Hematopoietic multipotent progenitor cell treated with erythropoietin and hydrocortisone succinate and interleukin-3 and kit ligand, for 17 days (in vitro differentiated cells): ENCODE data around the gene TSPAN9.

Experiments used
- DNase-seq: peaks from one replicate; pipeline ENCODE4 v3.0.0-alpha.2; 2015; ENCODE audit warnings: low spot score

TSPAN9 gene

DNA sequence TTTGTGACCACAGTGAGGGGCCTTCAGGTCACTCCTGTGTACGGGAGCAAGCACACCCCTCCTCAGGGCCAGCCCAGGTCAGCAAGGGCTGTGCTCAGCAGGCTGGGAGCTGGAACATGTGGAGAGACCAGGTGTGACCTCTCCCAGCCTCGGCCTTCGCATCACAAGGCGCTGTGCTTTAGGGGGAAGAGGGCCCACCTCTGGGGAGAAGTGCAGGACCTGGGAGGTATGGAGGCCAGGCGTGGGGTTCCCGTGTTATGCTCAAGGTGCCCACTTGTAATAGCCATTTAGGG, 219.2 kb downstream of the TSPAN9 start:
- DNase-seq = no peak

DNA sequence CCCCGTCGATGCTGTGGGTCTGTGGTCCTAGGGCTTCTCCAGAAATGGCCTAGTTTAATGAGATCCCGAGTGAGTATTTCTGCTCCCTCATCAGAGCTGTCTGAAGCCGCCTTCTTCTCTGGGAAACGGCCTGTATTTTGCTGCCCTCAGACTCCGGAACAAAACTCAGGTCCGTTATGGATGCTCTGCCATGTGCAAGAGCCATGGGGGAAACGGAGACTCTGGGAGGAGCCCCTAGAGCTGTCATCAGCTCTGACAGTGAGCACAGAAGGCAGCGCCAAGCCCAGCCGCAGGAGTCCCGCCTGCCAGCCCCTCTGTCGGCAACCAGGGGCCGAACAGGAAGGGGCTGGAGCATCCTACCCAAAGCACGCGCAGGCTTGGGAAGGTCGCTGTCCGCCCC, 221.4 kb downstream of the TSPAN9 start:
- DNase-seq = no peak

DNA sequence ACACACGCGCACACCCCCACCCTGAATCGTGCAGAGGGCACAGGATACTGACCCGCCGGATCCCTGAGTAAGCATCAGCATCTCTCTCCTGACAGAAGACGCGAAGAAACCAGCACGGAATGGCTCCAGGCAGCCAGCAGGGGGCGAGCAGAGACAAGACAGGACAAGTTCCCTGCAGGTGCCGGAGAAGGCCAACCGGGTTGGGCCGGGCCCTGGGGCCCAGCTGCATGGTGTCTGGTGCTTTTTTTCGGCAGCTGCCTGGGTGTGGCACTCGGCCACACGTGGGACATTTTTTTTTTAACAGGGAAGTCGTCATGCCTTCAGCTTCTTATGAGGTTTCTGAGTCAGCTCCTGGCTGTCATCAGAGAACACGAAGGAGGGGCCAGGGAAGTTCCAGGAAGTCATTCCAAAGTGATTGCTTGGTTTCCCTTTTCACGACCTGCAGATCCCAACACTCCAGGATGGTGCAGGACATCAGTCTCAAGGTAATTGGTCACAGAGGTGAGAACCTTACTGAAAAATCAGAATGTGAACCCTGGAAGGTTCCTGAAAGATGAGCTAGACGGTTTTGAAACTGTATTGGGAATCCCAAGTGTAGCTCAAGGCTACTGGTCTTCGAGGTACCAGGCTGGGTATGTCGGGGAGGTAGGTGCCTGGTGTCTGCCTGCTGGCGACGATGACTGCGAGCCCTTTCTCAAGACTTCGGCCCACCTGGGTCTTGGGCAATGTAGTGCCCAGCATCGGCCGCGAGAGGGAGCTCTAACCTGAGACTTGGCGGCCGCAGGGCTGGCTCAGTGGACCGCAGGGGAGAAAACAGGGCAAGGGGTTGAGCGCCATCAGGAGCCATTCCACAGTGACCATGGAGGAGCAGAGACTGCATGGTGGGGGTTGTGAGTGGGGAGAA, 223.0 kb downstream of the TSPAN9 start:
- DNase-seq = peak; percentile 55

DNA sequence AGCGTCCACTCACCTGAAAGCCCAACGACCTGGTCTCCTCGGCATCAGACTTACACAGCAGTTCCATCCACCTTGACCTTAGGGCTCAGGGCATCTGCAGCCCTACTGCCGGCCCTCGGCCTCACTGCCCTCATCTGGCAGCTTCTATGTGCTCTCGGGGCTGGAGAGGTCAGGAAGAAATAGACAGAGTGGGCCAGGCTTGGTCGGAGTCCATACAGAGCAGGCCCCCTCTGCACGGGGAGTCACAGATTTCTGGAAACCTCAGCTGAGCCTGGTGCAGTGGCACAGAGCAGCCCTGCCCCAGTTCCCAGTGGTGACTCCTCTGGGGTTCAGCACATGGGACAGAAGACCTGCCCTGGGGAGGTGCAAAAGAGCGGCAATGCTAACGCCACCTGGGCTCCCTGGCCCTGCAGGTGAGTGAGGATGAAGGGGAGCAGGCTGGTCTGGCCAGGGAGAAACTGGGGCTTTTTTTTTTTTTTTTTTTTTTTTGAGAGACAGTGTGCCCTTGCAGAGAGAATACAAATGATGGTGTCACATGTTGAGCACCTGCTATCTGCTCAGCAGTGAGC, 223.7 kb downstream of the TSPAN9 start:
- no peak for DNase-seq

DNA sequence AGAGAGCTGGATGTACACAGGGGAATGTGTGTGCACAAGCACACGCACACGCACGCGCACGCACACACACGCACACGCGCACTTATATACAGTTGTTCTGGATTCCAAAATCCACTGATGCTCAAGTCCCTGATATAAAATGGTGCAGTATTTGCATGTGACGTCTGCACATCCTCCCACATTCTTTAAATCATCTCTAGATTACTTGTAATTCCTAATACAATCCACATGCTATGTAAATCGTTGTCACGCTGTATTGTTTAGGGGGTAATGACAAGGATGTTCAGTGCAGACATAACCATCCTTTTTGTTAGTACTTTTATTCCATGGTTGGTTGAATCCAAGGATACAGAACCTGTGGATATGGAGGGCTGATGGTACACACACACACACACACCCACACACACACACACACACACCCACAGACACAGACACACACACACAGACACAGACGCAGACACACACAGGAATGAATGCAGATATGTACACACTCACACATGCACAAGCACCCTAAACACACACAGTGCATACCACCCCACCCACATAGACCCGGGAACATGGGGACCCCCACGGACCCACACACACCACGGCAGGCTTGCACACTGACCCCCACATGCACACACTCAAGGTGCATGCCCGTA, 225.3 kb downstream of the TSPAN9 start:
- no peak for DNase-seq

DNA sequence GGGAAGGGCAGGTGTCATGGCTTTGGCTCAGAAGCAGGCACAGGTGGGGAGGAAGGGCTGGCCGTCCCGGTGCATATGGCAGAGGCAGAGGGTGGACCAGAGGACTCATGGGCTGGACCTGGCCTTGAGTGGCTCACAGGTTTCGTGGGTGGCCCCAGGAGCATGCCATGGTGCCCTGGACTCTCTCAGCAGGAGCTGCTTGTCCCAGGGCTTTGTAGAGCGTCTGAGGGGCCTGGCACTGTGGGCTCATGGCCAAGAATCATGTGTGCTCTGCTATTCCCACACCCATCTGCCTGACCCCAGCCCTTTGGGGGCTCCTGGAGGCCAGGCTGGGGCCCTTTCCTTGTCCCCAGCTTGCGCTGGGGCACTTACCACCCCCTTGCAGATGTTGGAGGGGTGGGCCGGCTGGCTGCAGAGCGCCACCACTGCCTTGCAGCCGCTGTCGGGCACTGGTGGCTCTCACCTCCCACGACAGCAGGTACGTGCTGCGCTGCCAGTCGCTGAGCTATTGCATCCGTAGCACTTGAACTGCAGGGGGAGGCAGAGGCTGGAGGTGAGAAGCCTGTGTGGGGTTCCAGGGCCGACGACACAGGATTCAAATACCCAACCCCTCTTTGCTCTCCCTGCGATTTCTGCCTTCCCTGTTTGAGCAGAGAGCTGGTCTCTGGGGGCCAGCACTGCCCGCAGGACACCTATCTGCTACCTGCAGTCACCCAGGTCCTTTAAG, 226.4 kb downstream of the TSPAN9 start:
- no peak for DNase-seq

DNA sequence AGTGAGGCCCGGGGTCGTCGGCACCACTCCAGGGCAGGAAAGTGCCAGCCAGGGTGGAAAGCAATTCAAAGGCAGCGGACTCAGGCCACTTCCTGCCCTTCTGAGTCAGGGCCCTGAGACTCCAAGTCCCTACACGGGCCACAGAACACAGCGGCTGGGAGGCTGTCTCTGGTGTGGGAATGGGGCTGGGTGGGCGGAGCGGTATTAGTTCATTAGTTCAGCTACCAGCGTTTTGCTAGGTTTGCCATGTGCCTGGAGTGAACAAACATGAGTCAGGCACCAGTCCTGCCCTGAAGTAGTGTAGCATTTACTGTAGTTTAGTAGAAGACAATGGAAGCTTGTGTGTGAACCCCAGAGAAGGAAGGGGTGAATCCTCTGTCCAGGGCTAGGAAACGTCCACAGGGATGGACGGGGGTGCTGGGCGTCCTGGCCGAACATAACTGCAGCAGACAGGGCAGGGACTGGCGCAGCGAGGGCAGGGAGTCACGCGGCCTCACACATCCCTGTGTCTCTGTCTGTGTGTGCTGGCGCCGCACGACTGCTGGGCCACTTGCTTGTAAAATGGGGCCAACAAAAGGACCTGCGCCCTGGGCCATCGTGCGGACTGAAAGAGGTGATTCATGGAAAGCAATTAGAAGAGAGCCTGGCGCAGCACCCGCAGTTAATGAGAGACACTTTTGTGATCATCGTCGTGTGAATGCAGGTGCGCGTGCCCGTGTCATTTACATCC, 227.4 kb downstream of the TSPAN9 start:
- no peak for DNase-seq

DNA sequence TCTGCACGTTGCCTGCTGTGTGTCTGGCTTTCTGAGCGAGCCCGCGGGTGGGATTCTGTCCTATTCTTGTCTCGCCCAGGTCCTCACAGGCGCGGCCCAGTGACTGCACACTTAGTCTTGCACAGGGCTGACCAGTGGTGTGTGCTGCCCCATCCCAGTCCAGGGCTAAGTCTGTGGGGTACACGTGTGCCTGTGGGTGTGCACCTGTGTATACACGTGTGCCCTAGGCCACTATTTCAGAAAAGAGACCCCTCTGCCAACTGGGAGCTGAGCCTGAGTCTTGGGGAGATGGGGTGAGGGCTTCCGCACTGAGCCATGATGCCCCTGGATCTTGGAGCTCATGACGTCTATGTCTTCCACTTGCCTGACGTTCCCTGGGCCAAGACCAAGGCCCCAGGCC, 228.3 kb downstream of the TSPAN9 start:
- no peak for DNase-seq

DNA sequence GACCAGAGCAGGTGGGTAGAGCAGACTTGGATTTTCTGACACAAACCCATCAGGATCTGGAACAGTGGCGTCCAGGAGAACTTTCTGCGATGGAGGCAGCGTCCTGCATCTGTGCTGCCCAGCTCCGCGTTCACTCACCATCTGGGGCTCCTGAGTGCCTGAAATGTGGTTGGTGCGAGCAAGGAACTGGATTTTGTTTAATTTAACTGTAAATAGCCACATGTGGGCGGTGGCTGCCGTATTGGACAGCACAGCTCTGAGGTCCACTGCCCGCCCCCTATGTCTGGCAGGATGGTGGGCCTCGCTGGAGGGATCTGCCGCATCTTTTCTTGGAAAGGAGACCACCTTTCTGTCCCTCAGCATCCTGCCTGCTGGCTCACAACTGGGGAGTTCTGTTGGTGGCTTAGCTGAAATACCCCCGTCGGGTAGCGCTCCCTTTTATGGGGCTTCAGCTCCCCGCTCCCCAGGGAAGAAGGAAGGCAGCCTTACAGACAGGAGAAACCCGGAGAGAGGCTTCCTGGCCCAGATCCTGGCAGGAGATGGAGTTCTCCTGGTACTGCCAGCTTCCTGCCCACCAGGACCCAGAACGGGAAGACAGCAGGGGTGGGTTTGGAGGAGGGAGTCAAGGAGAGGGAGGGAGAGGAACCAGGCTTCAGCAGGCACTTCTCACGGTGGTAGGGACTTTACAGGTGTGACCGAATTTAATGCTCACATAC, 228.9 kb downstream of the TSPAN9 start:
- no peak for DNase-seq

DNA sequence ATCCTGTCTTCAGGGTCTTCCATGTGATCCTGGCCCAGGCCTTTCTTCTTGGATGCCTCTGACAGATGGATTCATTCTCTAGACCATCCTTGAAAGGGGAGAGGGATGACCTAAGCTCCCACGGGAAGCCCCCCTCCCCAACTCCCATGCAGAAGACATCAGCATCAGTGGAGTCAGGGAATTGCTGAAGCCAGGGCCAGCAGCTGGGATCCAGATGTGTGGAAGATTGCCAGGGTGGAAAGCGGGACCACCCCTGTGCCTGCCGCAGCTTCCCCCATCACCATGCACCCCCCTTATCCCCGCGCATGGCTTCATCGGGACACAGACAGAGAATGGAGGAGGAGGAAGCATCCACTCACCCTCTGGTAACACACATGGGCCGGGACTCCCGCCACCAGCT, 230.2 kb downstream of the TSPAN9 start:
- DNase-seq = no peak

DNA sequence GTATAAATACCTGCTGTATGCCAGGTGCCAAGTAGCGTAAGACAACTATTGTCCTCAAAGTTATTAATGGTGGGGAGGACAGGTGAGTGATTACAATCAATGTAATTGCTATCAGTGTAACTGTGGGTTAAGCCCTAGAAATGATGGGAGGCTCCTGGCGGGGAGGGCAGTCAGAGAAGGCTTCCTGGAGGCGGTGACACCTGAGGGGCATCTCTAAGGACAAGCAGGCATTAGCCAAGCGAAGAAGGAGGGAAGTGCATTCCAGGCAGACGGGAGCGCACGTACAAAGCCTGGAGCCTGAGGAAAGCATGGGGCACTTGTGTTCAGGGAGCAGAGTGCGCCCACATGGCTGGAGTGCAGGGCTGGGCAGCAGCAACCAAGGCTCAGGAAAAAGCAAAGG, 230.9 kb downstream of the TSPAN9 start:
- no peak for DNase-seq

DNA sequence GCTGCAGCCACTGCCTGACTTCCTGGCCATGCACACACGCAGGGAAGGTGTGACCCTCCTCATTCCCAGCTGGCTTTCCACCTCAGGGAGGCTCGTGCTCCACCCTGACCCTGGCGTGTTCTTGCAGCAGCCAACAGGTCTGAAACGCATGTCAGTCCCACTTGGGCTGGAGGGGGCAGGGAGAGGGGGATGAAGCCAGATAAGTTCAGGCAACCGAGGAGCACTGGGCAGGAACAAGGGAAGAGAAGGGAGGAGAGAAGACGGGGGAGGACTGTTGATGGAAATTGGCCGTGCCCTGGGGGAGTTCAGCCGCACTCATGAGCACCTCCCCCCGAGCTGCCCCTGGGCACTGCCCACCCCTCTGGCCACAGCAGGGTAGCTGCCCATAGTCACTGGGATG, 231.4 kb downstream of the TSPAN9 start:
- DNase-seq = no peak

DNA sequence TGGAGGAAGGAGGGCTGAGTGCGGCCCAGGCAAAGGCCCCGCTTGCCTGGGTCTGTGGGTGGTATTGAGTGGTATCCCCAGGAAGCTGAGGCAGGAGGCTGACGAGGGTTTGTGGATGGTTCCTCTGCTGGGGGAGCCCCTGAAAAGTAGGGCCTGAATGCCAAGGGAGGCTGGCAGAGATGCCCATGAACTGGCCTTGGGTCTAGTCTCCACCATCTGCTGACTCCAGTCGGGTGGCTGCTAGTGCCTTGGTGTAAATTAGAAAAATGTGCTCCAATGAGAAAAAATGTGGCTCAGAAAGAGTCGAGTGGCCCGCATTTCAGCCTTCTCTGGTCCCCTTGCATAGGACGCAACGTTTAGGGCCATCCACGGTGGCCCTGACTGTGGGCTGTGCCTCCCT, 232.6 kb downstream of the TSPAN9 start:
- DNase-seq = no peak

DNA sequence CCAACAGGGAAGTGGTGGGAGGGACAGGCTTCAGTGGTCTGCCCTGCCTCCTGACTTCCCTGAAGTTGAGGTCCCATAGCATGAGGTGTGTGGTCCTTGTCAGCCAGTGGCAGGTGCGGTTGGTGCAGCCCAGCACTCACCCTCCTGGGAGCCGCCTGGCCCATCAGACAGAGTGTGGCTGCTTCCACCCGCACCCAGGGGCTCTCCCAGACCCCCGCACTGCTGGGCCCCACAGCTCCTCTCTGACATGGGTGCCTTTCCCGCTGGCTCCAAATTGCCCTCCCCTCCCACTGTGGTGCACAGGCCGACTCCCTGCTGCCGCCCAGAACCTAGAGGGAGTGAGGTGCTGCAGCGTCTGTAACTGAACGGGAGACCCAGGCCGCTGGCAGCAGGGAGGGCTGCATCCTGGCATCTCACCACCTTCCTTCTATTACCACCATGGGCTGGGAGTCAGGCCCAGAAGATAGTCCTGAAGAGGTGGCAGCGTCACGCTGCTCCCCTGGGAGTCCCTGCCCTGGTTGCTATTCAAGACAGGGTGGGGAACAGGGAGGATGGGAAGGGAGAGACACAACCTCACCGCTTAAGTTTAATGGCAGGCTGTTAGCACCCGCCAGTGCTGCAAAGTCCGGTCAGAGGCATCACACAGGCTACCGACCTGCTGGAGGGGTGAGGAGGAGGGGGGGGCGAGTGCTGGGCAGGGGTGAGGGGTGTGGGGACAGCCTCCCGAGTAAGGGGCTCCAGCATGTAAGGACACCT, 233.3 kb downstream of the TSPAN9 start:
- DNase-seq = no peak

DNA sequence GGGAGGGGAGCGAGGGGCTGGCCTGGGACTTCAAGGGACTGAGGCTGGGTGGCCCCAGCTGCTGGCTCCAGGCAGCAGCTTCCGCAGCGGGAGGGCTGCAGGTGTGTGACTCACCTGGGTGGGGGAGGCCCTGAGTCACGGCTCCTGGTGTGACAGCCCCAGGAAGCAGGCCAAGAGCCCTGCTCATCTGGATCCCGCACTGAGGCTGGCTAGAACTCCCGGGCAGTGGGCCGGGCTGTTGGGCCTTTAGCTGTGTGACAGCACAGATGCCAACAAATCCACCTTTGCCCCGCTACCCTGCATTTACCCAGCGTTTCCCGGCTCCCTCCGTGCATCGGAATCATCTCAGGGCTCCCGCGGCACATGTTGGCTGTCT, 233.8 kb downstream of the TSPAN9 start:
- no peak for DNase-seq

DNA sequence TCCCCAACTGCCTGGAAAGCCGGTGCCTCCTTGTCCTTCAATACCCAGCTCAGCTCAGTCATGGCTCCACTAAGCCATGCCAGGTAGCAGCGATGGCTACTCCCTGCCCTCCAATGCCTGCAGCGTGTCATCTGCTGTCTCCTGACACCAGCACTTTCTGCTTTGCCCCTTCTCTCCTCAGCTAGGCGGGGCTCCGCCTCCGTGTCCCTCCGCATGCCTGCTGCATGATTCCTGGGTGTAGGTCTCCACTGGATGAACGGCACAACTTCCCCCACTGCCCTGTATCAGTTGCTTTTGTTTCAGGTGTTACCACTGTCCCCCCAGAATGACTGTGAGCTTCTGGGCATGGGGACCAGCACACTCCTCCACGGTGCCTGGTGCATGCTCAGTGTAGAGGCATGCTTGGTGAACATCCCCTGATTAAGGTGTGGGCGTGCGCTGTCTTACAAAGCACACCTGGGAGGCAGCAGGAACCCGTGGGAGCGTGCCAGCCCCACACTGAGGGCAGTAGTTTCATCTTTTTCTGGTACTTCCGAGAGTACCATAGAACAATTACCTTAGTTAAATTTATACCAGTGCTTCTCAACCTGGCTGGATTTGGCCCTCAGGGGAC, 234.4 kb downstream of the TSPAN9 start:
- DNase-seq = no peak

DNA sequence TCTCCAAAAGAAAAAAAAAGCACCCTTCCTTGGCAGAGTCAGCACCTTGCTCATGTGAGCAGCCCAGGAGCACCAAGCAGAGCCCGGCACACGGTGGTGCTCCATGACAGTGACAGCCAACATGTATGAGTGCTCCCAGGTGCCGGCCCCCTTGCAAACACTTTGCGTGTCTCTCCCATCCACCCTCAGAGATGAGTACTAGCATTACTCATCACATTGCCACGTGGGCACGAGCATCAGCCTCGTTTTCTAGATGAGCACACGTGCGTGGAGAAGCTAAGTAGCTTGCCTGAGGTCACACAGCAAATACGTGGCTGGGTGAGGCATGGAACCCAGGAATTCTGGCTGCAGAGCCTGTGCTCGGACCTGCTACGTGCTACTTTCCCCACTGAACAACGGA, 235.9 kb downstream of the TSPAN9 start:
- DNase-seq = no peak

DNA sequence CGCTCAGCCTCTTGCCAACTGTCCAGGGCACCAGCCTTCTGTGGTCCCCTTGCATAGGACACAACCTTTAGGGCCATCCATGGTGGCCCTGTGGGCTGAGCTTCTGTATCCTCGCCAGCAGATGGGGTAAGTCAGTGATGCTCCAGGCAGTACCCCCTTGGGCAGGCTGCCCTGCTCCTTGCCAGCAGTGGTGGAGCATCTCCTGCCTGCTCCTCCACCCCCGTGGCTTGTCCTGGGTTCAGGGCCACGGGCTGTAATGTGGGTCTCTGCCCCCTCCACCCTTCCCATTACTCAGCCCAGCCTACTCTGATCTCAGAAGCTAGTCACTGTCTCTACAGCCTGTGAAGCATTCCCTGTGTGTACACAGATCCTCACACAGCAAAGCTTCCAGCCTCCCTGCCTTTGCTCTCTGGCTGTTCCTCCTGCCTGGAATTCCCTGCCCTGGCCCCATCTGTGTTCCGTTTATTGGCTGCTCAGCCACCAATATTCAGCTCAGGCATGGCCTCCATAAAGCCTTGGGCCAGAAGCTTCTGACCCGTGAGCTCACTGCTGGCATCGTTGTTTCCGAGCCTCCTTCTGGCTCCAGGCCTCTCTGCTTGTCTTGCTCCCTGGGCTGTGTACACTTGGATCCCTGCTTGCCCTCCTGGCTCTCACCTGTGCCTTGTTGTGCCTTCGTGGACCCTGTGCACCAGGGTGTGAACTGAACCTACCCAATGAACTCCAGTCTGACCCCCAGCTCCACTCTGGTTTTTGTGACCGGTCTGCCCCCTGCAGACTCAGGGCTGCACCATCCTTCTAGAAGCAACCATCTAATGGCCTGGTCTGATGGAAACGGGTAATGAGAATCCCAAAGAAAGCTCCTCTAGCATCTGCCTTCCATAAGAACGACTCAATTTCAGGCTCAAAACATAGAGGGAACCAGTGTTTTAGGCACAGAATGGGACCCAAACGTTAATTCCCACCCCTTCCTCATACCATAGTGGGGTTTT, 236.8 kb downstream of the TSPAN9 start:
- DNase-seq = no peak

DNA sequence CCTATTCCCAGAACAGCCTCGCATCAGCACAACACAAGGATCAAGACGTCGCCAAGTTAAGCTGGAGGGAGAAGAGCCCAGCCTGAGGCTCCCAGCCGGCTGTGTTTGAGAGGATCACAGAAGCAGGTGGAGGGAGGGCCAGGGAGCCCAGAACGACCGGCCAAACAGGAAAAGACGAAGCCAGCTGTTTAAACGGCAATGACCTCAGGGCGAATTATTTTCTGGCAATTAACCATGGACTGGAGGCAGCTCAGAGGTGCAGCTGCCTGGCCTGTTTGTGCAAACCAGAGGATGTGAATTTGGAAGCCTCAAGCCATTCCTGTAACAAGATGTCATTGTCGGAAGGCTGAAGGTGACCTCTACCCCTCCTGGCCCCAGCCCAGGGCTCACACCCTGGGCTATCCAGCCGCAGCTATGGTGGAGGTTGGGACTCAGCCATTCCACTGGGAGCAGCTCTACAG, 238.1 kb downstream of the TSPAN9 start:
- no peak for DNase-seq
